Sigmoid colon (tissue), 7 donors: ENCODE data around the gene C19orf25. TPM values are rescaled to one million over a fixed set of nuclear protein-coding genes. Genes with fewer than 3 reads are reported as not detected.

Source experiments
- DNase-seq: peaks from one replicate; pipeline ENCODE4 v3.0.0-alpha.2; 2019
- H3K27ac ChIP-seq, 4 donors: fragments of 200-600 bp; sonication (generic); one replicate each; pipeline ENCODE4 v1.5.1; 2016 to 2019; ENCODE audit warnings: mild to moderate bottlenecking in 1 of 4
- H3K27me3 ChIP-seq, 3 donors: fragments of 200-600 bp; sonication (generic); one replicate each; pipeline ENCODE4 v1.5.1; 2019; ENCODE audit warnings: mild to moderate bottlenecking in 1 of 3
- H3K36me3 ChIP-seq, 4 donors: fragments of 200-600 bp; sonication (generic); one replicate each; pipeline ENCODE4 v1.5.1; 2016 to 2019
- H3K4me1 ChIP-seq, 4 donors: fragments of 200-600 bp; sonication (generic); one replicate each; pipeline ENCODE4 v1.5.1; 2017 to 2019
- H3K4me3 ChIP-seq, 4 donors: fragments of 200-600 bp; sonication (generic); one replicate each; pipeline ENCODE4 v1.5.1; 2017 to 2019; ENCODE audit warnings: mild to moderate bottlenecking in 2 of 4, moderate library complexity in 1 of 4
- H3K9me3 ChIP-seq, 4 donors: fragments of 200-600 bp in 3 of 4; sonication (generic) in 3 of 4; one replicate each; pipeline versions ENCODE4 v1.5.1 to v1.6.1; 2013 to 2019
- CTCF ChIP-seq, 4 experiments: fragments of 450-650 bp in 3 of 4; fragments of 200-600 bp in 1 of 4; IDR thresholded peaks; one replicate each; pipeline ENCODE4 v1.5.1; 2016 to 2019; ENCODE audit warnings: antibody characterized with exemption in 4 of 4, mild to moderate bottlenecking in 3 of 4, moderate library complexity in 2 of 4
- EP300 ChIP-seq, 4 donors: sonication (generic); formaldehyde crosslinking; IDR thresholded peaks; one replicate each; pipeline ENCODE4 v1.6.1; 2017; ENCODE audit warnings: antibody characterized with exemption in 4 of 4
- POLR2A ChIP-seq, 2 donors: fragments of 450-650 bp; IDR thresholded peaks; one replicate each; pipeline ENCODE4 v1.6.1; 2016; ENCODE audit warnings: antibody characterized with exemption in 2 of 2, mild to moderate bottlenecking in 2 of 2, moderate library complexity in 2 of 2
- POLR2AphosphoS5 ChIP-seq, 4 donors: sonication (generic); formaldehyde crosslinking; IDR thresholded peaks; one replicate each; pipeline ENCODE4 v1.6.1; 2017; ENCODE audit warnings: antibody characterized with exemption in 4 of 4
- WGBS, 2 donors: extraction: QIAGEN DNeasy Blood & Tissue Kit; methylation state at CpG; one replicate each; pipeline ENCODE4 v1.1.7; 2013; 5-methylcytosine and 5-hydroxymethylcytosine counted together
- intact Hi-C: fragments of 100-400 bp; cut with DNase I; formaldehyde crosslinking; loops from one replicate; pipeline ENCODE4 v1.15.1; 2023
- polyA plus RNA-seq, 3 donors: library from polyadenylated mRNA; stranded (reverse); fragments of 200-250 nt; gene quantifications; one replicate each; pipeline ENCODE4 v1.2.3, GENCODE V29; 2013
- total RNA-seq, 4 donors: library from RNA; depleted of rRNA; stranded (reverse); fragments of >200 nt; gene quantifications; one replicate each; pipeline ENCODE4 v1.1.0, GENCODE V29; 2016
- donor health status: healthy with polysubstance abuse.
- donor health status: Bipolar disorder and iron deficiency.
- donor health status: healthy.

C19orf25 gene
- total and polyA plus RNA-seq, 7 donors: 19.6 to 51.5 (median 26.0) TPM

GRCh38 chr19:1424192-1424955 is 54.6 kb downstream of the C19orf25 start:
- peaks cover 29 to 95% (median 59%) of the 10 kb centered on the region in 4 donors for H3K36me3 ChIP-seq
- TF ChIP-seq POLR2AphosphoS5 (IDR thresholded peaks at IDR 0.05): no peak
- no peak for TF ChIP-seq EP300 (IDR thresholded peaks at IDR 0.05)
- TF ChIP-seq CTCF (IDR thresholded peaks at IDR 0.05): no peak
- no peak for TF ChIP-seq POLR2A (IDR thresholded peaks at IDR 0.05)

GRCh38 chr19:1423436-1424191 is 55.4 kb downstream of the C19orf25 start:
- Histone ChIP-seq H3K4me1 (peaks cover 0 to 24% (median 16%) of the 10 kb centered on the region in 4 donors), H3K27me3 (no peaks in the 10 kb centered on the region), H3K27ac (peak overlapping the region in 2 of 4 donors; percentile 14 to 76), H3K4me3 (no peak overlapping the region), H3K36me3 (peaks cover 22 to 95% (median 57%) of the 10 kb centered on the region in 4 donors), H3K9me3 (no peaks in the 10 kb centered on the region)
- intact Hi-C loops: no loop called here
- no peak for TF ChIP-seq EP300 (IDR thresholded peaks at IDR 0.05)
- no peak for TF ChIP-seq CTCF (IDR thresholded peaks at IDR 0.05)
- WGBS, 2 donors: 94% methylated on average over 40 of the region's 40 CpGs
- no peak for DNase-seq

More at GRCh38 chr19:1424192-1424955, 54.6 kb downstream of the C19orf25 start:
- no peak for DNase-seq
- 72 to 84% methylated on average over 40 to 41 of the region's 42 CpGs for WGBS, 2 donors
- Histone ChIP-seq H3K4me1 (peaks cover 0 to 20% (median 16%) of the 10 kb centered on the region in 4 donors), H3K27me3 (no peaks in the 10 kb centered on the region), H3K4me3 (no peak overlapping the region), H3K27ac (peak overlapping the region in 1 of 4 donors; percentile 76), H3K9me3 (no peaks in the 10 kb centered on the region)
- intact Hi-C loops: no loop called here

Other genes starting within 250 kb of the C19orf25 start
- gene CBARP, start 241.2 kb downstream of the C19orf25 start, total RNA-seq: under 1 TPM in 3 of 4 donors, not detected in 1; 0.36 to 0.82 (median 0.81) TPM
- under 1 TPM in 1 of 3 donors, not detected in 2; 0.36 TPM for gene CBARP, start 241.2 kb downstream of the C19orf25 start, polyA plus RNA-seq
- gene ATP5F1D, start 237.5 kb downstream of the C19orf25 start, total RNA-seq: 100 to 1,000 TPM in 3 of 4 donors, 10 to 100 TPM in 1; 74.7 to 112 (median 104) TPM
- gene ATP5F1D, start 237.5 kb downstream of the C19orf25 start, polyA plus RNA-seq: 100 to 1,000 TPM; 294 to 390 (median 352) TPM
- 10 to 100 TPM; 14.6 to 70.3 (median 15.4) TPM for gene MIDN, start 230.6 kb downstream of the C19orf25 start, total RNA-seq
- 10 to 100 TPM; 42.1 to 87.0 (median 57.7) TPM for gene MIDN, start 230.6 kb downstream of the C19orf25 start, polyA plus RNA-seq
- gene CIRBP, start 209.9 kb downstream of the C19orf25 start, total RNA-seq: 1,000 to 10,000 TPM in 1 of 4 donors, 100 to 1,000 TPM in 3; 602 to 1,004 (median 791) TPM
- 100 to 1,000 TPM; 129 to 455 (median 265) TPM for gene CIRBP, start 209.9 kb downstream of the C19orf25 start, polyA plus RNA-seq
- 10 to 100 TPM; 24.7 to 49.3 (median 29.8) TPM for gene FAM174C, start 203.7 kb downstream of the C19orf25 start, total RNA-seq
- 10 to 100 TPM; 37.0 to 87.8 (median 60.1) TPM for gene FAM174C, start 203.7 kb downstream of the C19orf25 start, polyA plus RNA-seq
- not detected for gene EFNA2, start 193.3 kb downstream of the C19orf25 start, total RNA-seq
- gene EFNA2, start 193.3 kb downstream of the C19orf25 start, polyA plus RNA-seq: 10 to 100 TPM; 23.4 to 40.6 (median 25.2) TPM
- 100 to 1,000 TPM in 3 of 4 donors, 10 to 100 TPM in 1; 99.4 to 156 (median 128) TPM for gene NDUFS7, start 95.3 kb downstream of the C19orf25 start, total RNA-seq
- 100 to 1,000 TPM; 182 to 262 (median 192) TPM for gene NDUFS7, start 95.3 kb downstream of the C19orf25 start, polyA plus RNA-seq
- gene GAMT, start 77.7 kb downstream of the C19orf25 start, total RNA-seq: 10 to 100 TPM in 3 of 4 donors, 1 to 10 TPM in 1; 7.8 to 16.6 (median 11.5) TPM
- gene GAMT, start 77.7 kb downstream of the C19orf25 start, polyA plus RNA-seq: 1 to 10 TPM; 1.8 to 6.0 (median 5.7) TPM
- gene DAZAP1, start 71.6 kb downstream of the C19orf25 start, total RNA-seq: 10 to 100 TPM; 28.2 to 54.4 (median 42.2) TPM
- 100 to 1,000 TPM in 1 of 3 donors, 10 to 100 TPM in 2; 51.1 to 132 (median 51.6) TPM for gene DAZAP1, start 71.6 kb downstream of the C19orf25 start, polyA plus RNA-seq
- gene RPS15, start 40.8 kb downstream of the C19orf25 start, total RNA-seq: 1,000 to 10,000 TPM; 3,601 to 5,641 (median 3,840) TPM
- gene RPS15, start 40.8 kb downstream of the C19orf25 start, polyA plus RNA-seq: 1,000 to 10,000 TPM; 2,516 to 4,453 (median 3,359) TPM
- 1 to 10 TPM in 2 of 4 donors, under 1 TPM in 2; under 0.01 to 2.0 (median 0.91) TPM for gene APC2, start 29.1 kb downstream of the C19orf25 start, total RNA-seq
- gene APC2, start 29.1 kb downstream of the C19orf25 start, polyA plus RNA-seq: 1 to 10 TPM in 1 of 3 donors, not detected in 2; 1.2 TPM
- gene PCSK4, start 11.1 kb upstream of the C19orf25 start, total RNA-seq: 1 to 10 TPM in 3 of 4 donors, under 1 TPM in 1; 0.99 to 5.0 (median 3.1) TPM
- gene PCSK4, start 11.1 kb upstream of the C19orf25 start, polyA plus RNA-seq: 1 to 10 TPM in 2 of 3 donors, not detected in 1; 1.2 to 4.1 TPM
- gene REEP6, start 12.0 kb upstream of the C19orf25 start, total RNA-seq: 1 to 10 TPM in 2 of 4 donors, under 1 TPM in 1, not detected in 1; 0.33 to 2.9 (median 1.6) TPM
- gene REEP6, start 12.0 kb upstream of the C19orf25 start, polyA plus RNA-seq: 1 to 10 TPM in 2 of 3 donors, under 1 TPM in 1; 0.92 to 5.6 (median 2.4) TPM
- 1 to 10 TPM in 2 of 4 donors, under 1 TPM in 2; 0.71 to 5.8 (median 1.8) TPM for gene ADAMTSL5, start 33.8 kb upstream of the C19orf25 start, total RNA-seq
- 1 to 10 TPM in 2 of 3 donors, not detected in 1; 1.6 to 1.8 TPM for gene ADAMTSL5, start 33.8 kb upstream of the C19orf25 start, polyA plus RNA-seq
- gene PLK5, start 44.9 kb upstream of the C19orf25 start, total RNA-seq: under 1 TPM in 1 of 4 donors, not detected in 3; 0.36 TPM
- under 1 TPM in 1 of 3 donors, not detected in 2; 0.32 TPM for gene PLK5, start 44.9 kb upstream of the C19orf25 start, polyA plus RNA-seq
- 10 to 100 TPM in 3 of 4 donors, 1 to 10 TPM in 1; 7.4 to 16.1 (median 12.9) TPM for gene MEX3D, start 89.1 kb upstream of the C19orf25 start, total RNA-seq
- 10 to 100 TPM in 1 of 3 donors, 1 to 10 TPM in 2; 4.8 to 10.3 (median 5.1) TPM for gene MEX3D, start 89.1 kb upstream of the C19orf25 start, polyA plus RNA-seq
- gene MBD3, start 113.7 kb upstream of the C19orf25 start, total RNA-seq: 10 to 100 TPM; 52.3 to 88.6 (median 71.3) TPM
- 100 to 1,000 TPM in 1 of 3 donors, 10 to 100 TPM in 2; 26.1 to 105 (median 33.0) TPM for gene MBD3, start 113.7 kb upstream of the C19orf25 start, polyA plus RNA-seq
- gene UQCR11, start 126.2 kb upstream of the C19orf25 start, total RNA-seq: 100 to 1,000 TPM in 3 of 4 donors, 10 to 100 TPM in 1; 81.1 to 176 (median 122) TPM
- gene UQCR11, start 126.2 kb upstream of the C19orf25 start, polyA plus RNA-seq: 100 to 1,000 TPM; 158 to 339 (median 330) TPM
- gene TCF3, start 173.4 kb upstream of the C19orf25 start, total RNA-seq: 10 to 100 TPM; 29.6 to 50.2 (median 31.8) TPM
- gene TCF3, start 173.4 kb upstream of the C19orf25 start, polyA plus RNA-seq: 10 to 100 TPM; 18.6 to 66.9 (median 28.4) TPM